ENCODE results near the gene HEXD. TPM values are rescaled to one million over a fixed set of nuclear protein-coding genes. Genes with fewer than 3 reads are reported as not detected.

The HEXD gene
- total RNA-seq, 1 donor = 9.4 TPM

DNA sequence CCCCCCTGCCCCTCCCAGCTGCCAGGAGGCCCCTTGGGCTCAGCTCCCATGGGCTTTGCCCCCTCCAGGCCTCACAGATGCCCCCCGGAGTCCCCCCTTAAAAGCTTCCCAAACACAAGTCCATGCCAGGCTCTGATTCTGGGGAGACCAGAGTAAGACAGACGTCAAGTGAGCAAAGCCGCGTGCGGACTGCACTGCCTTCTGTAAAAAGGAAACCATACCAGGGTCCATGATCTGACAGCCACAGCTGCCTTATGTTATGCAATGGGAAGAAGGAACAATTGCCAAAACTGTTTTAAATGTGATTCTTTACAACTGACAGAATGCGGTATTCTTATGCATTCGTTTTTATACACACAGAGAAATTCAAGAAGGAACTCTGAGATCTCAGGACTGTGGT is 17.9 kb upstream of the HEXD start:
- TF ChIP-seq, protein P1, sequence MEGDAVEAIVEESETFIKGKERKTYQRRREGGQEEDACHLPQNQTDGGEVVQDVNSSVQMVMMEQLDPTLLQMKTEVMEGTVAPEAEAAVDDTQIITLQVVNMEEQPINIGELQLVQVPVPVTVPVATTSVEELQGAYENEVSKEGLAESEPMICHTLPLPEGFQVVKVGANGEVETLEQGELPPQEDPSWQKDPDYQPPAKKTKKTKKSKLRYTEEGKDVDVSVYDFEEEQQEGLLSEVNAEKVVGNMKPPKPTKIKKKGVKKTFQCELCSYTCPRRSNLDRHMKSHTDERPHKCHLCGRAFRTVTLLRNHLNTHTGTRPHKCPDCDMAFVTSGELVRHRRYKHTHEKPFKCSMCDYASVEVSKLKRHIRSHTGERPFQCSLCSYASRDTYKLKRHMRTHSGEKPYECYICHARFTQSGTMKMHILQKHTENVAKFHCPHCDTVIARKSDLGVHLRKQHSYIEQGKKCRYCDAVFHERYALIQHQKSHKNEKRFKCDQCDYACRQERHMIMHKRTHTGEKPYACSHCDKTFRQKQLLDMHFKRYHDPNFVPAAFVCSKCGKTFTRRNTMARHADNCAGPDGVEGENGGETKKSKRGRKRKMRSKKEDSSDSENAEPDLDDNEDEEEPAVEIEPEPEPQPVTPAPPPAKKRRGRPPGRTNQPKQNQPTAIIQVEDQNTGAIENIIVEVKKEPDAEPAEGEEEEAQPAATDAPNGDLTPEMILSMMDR (IDR thresholded peaks at IDR 0.05; ENCODE audit: insufficient read depth, low read length) = no peak
- no peak overlapping the region for H3K4me3 ChIP-seq (ENCODE audit: low read depth, low read length)
- peak; percentile 23 for DNase-seq (ENCODE audit: low read depth)

GRCh38 chr17:82400830-82401229 is 17.3 kb upstream of the HEXD start:
- TF ChIP-seq, protein P1 (IDR thresholded peaks at IDR 0.05; ENCODE audit: insufficient read depth, low read length) = no peak
- DNase-seq (ENCODE audit: low read depth) = no peak
- no peak overlapping the region for H3K4me3 ChIP-seq (ENCODE audit: low read depth, low read length)

GRCh38 chr17:82402865-82403264 is 15.3 kb upstream of the HEXD start:
- no peak for DNase-seq (ENCODE audit: low read depth)
- TF ChIP-seq, protein P1 (IDR thresholded peaks at IDR 0.05; ENCODE audit: insufficient read depth, low read length) = no peak
- H3K4me3 ChIP-seq (ENCODE audit: low read depth, low read length) = no peak overlapping the region

- TF ChIP-seq, protein P1 (IDR thresholded peaks at IDR 0.05; ENCODE audit: insufficient read depth, low read length) = no peak
- DNase-seq (ENCODE audit: low read depth) = no peak
- no peak overlapping the region for H3K4me3 ChIP-seq (ENCODE audit: low read depth, low read length)
Measured at GRCh38 chr17:82403662-82404660, 14.2 kb upstream of the HEXD start.

DNA sequence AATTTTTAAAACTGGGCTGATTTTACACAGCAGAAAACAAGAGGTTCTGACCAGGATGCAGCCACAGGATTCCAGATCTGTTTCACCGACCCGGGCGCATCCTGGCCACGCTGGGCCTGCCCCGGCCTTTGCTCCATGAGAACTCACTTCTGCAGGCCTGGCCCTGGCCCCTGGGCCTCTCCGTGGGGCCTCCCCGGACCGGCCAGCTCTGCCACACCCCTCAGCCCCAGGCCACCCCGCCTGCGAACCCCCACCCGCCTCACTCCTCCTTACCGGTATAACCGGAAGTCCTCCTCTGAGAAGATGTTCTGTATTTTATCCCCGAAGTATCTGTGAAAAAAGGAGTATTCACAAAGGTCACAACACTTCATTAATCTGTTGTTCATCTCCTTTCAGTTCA is 13.1 kb upstream of the HEXD start:
- TF ChIP-seq, protein P1 (IDR thresholded peaks at IDR 0.05; ENCODE audit: insufficient read depth, low read length) = no peak
- no peak overlapping the region for H3K4me3 ChIP-seq (ENCODE audit: low read depth, low read length)
- no peak for DNase-seq (ENCODE audit: low read depth)

DNA sequence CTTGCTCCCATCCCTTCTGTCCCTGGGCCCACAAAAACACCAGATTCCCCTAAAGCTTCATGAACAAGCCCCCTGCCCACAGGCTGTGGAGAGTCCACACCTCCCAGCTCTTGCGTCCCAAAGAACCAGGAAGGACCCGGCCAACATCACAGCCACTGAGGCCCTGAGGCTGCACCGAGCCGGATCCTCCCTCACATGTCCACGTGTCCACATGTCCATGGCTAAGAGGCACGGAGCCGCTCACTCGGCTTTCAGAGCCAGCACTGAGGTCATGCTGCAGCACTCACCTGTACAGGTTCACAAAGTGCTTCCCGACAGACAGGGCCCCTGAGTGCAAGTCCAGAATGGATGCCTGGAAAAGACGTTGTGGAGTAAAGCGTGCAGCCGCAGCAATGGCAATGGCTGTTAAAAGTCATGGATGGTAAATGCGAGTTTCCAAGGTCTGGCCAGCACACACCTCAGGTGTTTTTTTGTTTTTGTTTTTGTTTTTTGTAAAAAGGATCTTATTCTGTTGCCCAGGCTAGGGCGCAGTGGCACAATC is 11.9 kb upstream of the HEXD start:
- H3K4me3 ChIP-seq (ENCODE audit: low read depth, low read length) = no peak overlapping the region
- no peak for DNase-seq (ENCODE audit: low read depth)
- TF ChIP-seq, protein P1 (IDR thresholded peaks at IDR 0.05; ENCODE audit: insufficient read depth, low read length) = no peak
